HepG2 (cell line): ENCODE measurements around the gene RIOK2. TPM values are rescaled to one million over a fixed set of nuclear protein-coding genes. Genes with fewer than 3 reads are reported as not detected.

ENCODE experiments used
- ATF2 ChIP-seq: sonication (generic); formaldehyde crosslinking; IDR thresholded peaks from 2 replicates; pipeline ENCODE4 v1.4.0; 2020; ENCODE audit warnings: missing genetic modification reagents
- CENPX ChIP-seq: sonication (generic); formaldehyde crosslinking; IDR thresholded peaks from 2 replicates; pipeline ENCODE4 v1.9.0; 2021; ENCODE audit warnings: mild to moderate bottlenecking, missing genetic modification reagents, moderate library complexity
- HDAC6 ChIP-seq: fragments of 200-600 bp; sonication (generic); IDR thresholded peaks from 2 replicates; pipeline ENCODE4 v1.7.0; 2017; ENCODE audit warnings: mild to moderate bottlenecking, antibody characterized with exemption, low read length, low read depth
- HNF1B ChIP-seq: sonication (generic); formaldehyde crosslinking; IDR thresholded peaks from 2 replicates; pipeline ENCODE4 v1.5.1; 2020; ENCODE audit warnings: mild to moderate bottlenecking, moderate library complexity, missing genetic modification reagents
- HOXA3 ChIP-seq: sonication (generic); formaldehyde crosslinking; IDR thresholded peaks from 2 replicates; pipeline ENCODE4 v1.5.0; 2020; ENCODE audit warnings: missing genetic modification reagents
- KAT2B ChIP-seq: fragments of 150-350 bp; IDR thresholded peaks from 2 replicates; pipeline ENCODE4 v1.6.1; 2014; ENCODE audit warnings: low read depth, low read length, borderline replicate concordance
- KDM1A ChIP-seq: IDR thresholded peaks from 2 replicates; pipeline ENCODE4 v1.6.1; 2016; ENCODE audit warnings: missing compliant biosample characterization
- KLF12 ChIP-seq: sonication (generic); formaldehyde crosslinking; IDR thresholded peaks from 2 replicates; pipeline ENCODE4 v1.4.0; 2020; ENCODE audit warnings: missing genetic modification reagents, borderline replicate concordance
- NCOA5 ChIP-seq: sonication (generic); formaldehyde crosslinking; IDR thresholded peaks from 2 replicates; pipeline ENCODE4 v1.4.0; 2020; ENCODE audit warnings: missing genetic modification reagents
- NFE2L1 ChIP-seq: sonication (generic); formaldehyde crosslinking; IDR thresholded peaks from 2 replicates; pipeline ENCODE4 v1.4.0; 2020; ENCODE audit warnings: missing genetic modification reagents, mild to moderate bottlenecking, borderline replicate concordance
- NKX3-1 ChIP-seq: sonication (generic); formaldehyde crosslinking; IDR thresholded peaks from 2 replicates; pipeline ENCODE4 v1.5.0; 2020; ENCODE audit warnings: missing genetic modification reagents
- NR2F6 ChIP-seq, 2 experiments: IDR thresholded peaks; 2 replicates each; pipeline ENCODE4 v1.6.1; 2016; ENCODE audit warnings: antibody characterized with exemption in 1 of 2, mild to moderate bottlenecking in 1 of 2
- POGK ChIP-seq: sonication (generic); formaldehyde crosslinking; conservative IDR thresholded peaks from 2 replicates; pipeline ENCODE4 v1.8.0; 2022; ENCODE audit warnings: mild to moderate bottlenecking, moderate library complexity, missing genetic modification reagents
- POLR2A ChIP-seq, 2 experiments: IDR thresholded peaks; 2 replicates each; pipeline ENCODE4 v1.6.1; 2011; ENCODE audit warnings: low read depth in 2 of 2, low read length in 2 of 2, mild to moderate bottlenecking in 1 of 2, moderate library complexity in 1 of 2; ENCODE audit not compliant: insufficient read depth in 1 of 2
- SIN3B ChIP-seq: fragments of 150-350 bp; IDR thresholded peaks from 2 replicates; pipeline ENCODE4 v1.6.1; 2014; ENCODE audit warnings: low read length
- SMAD9 ChIP-seq: sonication (generic); formaldehyde crosslinking; IDR thresholded peaks from 2 replicates; pipeline ENCODE4 v1.5.1; 2020; ENCODE audit warnings: mild to moderate bottlenecking, missing genetic modification reagents
- SUZ12 ChIP-seq: fragments of 150-350 bp; IDR thresholded peaks from 2 replicates; pipeline ENCODE4 v1.6.1; 2014; ENCODE audit warnings: low read depth, low read length
- TEF ChIP-seq: sonication (generic); formaldehyde crosslinking; IDR thresholded peaks from 2 replicates; pipeline ENCODE4 v1.5.0; 2020; ENCODE audit warnings: missing genetic modification reagents
- TFDP1 ChIP-seq: IDR thresholded peaks from 2 replicates; pipeline ENCODE4 v1.6.1; 2016; ENCODE audit warnings: missing compliant biosample characterization, missing genetic modification reagents, borderline replicate concordance
- THYN1 ChIP-seq: sonication (generic); formaldehyde crosslinking; IDR thresholded peaks from 2 replicates; pipeline ENCODE4 v1.8.1; 2023; ENCODE audit warnings: low read depth, mild to moderate bottlenecking, moderate library complexity, missing genetic modification reagents, borderline replicate concordance
- ZNF180 ChIP-seq: sonication (generic); formaldehyde crosslinking; IDR thresholded peaks from 2 replicates; pipeline ENCODE4 v1.4.0; 2020; ENCODE audit warnings: low read depth, missing genetic modification reagents, borderline replicate concordance
- ZNF326 ChIP-seq: sonication (generic); formaldehyde crosslinking; IDR thresholded peaks from 2 replicates; pipeline ENCODE4 v1.4.0; 2020; ENCODE audit warnings: missing genetic modification reagents, borderline replicate concordance
- ZNF720 ChIP-seq: sonication (generic); formaldehyde crosslinking; IDR thresholded peaks from 2 replicates; pipeline ENCODE4 v1.4.0; 2020; ENCODE audit warnings: missing genetic modification reagents
- ZNF883 ChIP-seq: sonication (generic); formaldehyde crosslinking; IDR thresholded peaks from 2 replicates; pipeline ENCODE4 v1.5.1; 2020; ENCODE audit warnings: mild to moderate bottlenecking, missing genetic modification reagents; ENCODE audit errors: not compliant biosample characterization
- polyA plus RNA-seq, 8 experiments: library from polyadenylated mRNA; depleted of rRNA in 3 of 8; stranded (reverse) in 7 of 8; unstranded in 1 of 8; fragments of >200 nt; fragmentation: Illumina TruSeq in 4 of 8; extraction: Trizol in 4 of 8; gene quantifications; 2 replicates each; pipeline versions ENCODE4 v1.2.1 to v1.2.3, GENCODE V29; 2011 to 2016; ENCODE audit warnings: low read depth in 4 of 8, missing spikeins in 1 of 8, mixed read lengths in 1 of 8; ENCODE audit not compliant: insufficient read depth in 1 of 8
- total RNA-seq, 5 experiments: library from RNA; depleted of rRNA; stranded (reverse); fragments of >200 nt; fragmentation: Illumina TruSeq; extraction: Trizol; gene quantifications; 2 replicates each; pipeline ENCODE4 v1.2.3, GENCODE V29; 2016; ENCODE audit warnings: low read depth in 1 of 5

Gene RIOK2
- total and polyA plus RNA-seq, 2 of the 13 experiments (the other 11 are each of a cell fraction or from before 2014, with no cell fraction given) = 8.1 to 46.6 TPM

- TF ChIP-seq TEF (CRISPR knock-in tag) (peak; percentile 88), SUZ12 (no peak), ZNF883 (peak; percentile 66), NCOA5 (CRISPR knock-in tag) (no peak), HNF1B (CRISPR knock-in tag) (peak; percentile 64), SIN3B (no peak), CENPX (CRISPR knock-in tag) (no peak), POGK (CRISPR knock-in tag) (peak; percentile 56; the same call in 1 of the 2 replicates), HOXA3 (peak; percentile 76), KAT2B (no peak), ATF2 (CRISPR knock-in tag) (peak; percentile 59; the same call in 1 of the 2 replicates), KLF12 (CRISPR knock-in tag) (peak; percentile 77), ZNF720 (no peak), NR2F6 (IDR thresholded peaks at IDR 0.05) (no peak; the same call in 1 of the 2 replicates), NR2F6 (CRISPR knock-in tag; IDR thresholded peaks at IDR 0.05) (peak; percentile 16; the same call in 1 of the 2 replicates), NFE2L1 (no peak), SMAD9 (CRISPR knock-in tag) (0 out of 2 replicates have a peak, but pooled peaks have one; percentile 19), KDM1A (CRISPR knock-in tag) (no peak), NKX3-1 (CRISPR knock-in tag) (peak; percentile 97), ZNF180 (CRISPR knock-in tag) (peak; percentile 87; the same call in 1 of the 2 replicates), THYN1 (CRISPR knock-in tag) (no peak), TFDP1 (CRISPR knock-in tag) (peak; percentile 99), POLR2A (IDR thresholded peaks at IDR 0.05; ENCODE audit: insufficient read depth in 1 of 2, low read depth in 2 of 2, low read length in 2 of 2) (peak; percentile 66 to 80), HDAC6 (no peak), ZNF326 (CRISPR knock-in tag) (no peak)
Measured at GRCh38 chr5:97183100-97183929, at the start of gene RIOK2 (continued).
